Mesothelial cell of epicardium (in vitro differentiated cells): ENCODE results near the gene ORAI2. TPM values are rescaled to one million over a fixed set of nuclear protein-coding genes. Genes with fewer than 3 reads are reported as not detected.

Experiments used
- DNase-seq, 2 experiments: peaks; one replicate each; pipeline ENCODE4 v3.0.0; 2021; ENCODE audit warnings: low spot score in 2 of 2; ENCODE audit not compliant: unreplicated experiment in 2 of 2
- H3K27ac Mint-ChIP-seq: 2 replicates; pipeline ENCODE4 v1.8.0; 2021; ENCODE audit warnings: mixed read lengths
- H3K27me3 Mint-ChIP-seq: 2 replicates; pipeline ENCODE4 v1.8.0; 2021; ENCODE audit warnings: low read depth, mixed read lengths
- H3K36me3 Mint-ChIP-seq: 2 replicates; pipeline ENCODE4 v1.8.0; 2021; ENCODE audit warnings: mixed read lengths
- H3K4me1 Mint-ChIP-seq: 2 replicates; pipeline ENCODE4 v1.8.0; 2021; ENCODE audit warnings: mixed read lengths
- H3K4me3 Mint-ChIP-seq: 2 replicates; pipeline ENCODE4 v1.8.0; 2021; ENCODE audit warnings: mild to moderate bottlenecking, moderate library complexity, mixed read lengths
- H3K9me3 Mint-ChIP-seq: 2 replicates; pipeline ENCODE4 v1.8.0; 2021; ENCODE audit warnings: mixed read lengths
- CTCF ChIP-seq: fragments of 200-600 bp; sonication (generic); IDR thresholded peaks from one replicate; pipeline ENCODE4 v1.5.0; 2021; ENCODE audit warnings: antibody characterized with exemption; ENCODE audit not compliant: unreplicated experiment
- total RNA-seq: library from RNA; stranded (reverse); gene quantifications from 3 replicates; pipeline ENCODE4 v1.2.1, GENCODE V29; 2021

The ORAI2 gene
- total RNA-seq, 1 donor from 2014 or later = 27.9 TPM

- H3K27me3 Mint-ChIP-seq = no peaks in the 10 kb centered on the region
- H3K4me1 Mint-ChIP-seq = peaks cover under 1% of the 10 kb centered on the region
- peaks cover 30% of the 10 kb centered on the region for H3K36me3 Mint-ChIP-seq
- no peak for DNase-seq
- H3K9me3 Mint-ChIP-seq = no peaks in the 10 kb centered on the region
- no peak for TF ChIP-seq CTCF
- no peak overlapping the region for H3K27ac Mint-ChIP-seq
- no peak overlapping the region for H3K4me3 Mint-ChIP-seq
Measured at GRCh38 chr7:102425639-102426267, 7.6 kb upstream of the ORAI2 start.

- no peak for DNase-seq
- H3K4me3 Mint-ChIP-seq = no peak overlapping the region
- no peak for TF ChIP-seq CTCF
- no peaks in the 10 kb centered on the region for H3K27me3 Mint-ChIP-seq
- H3K9me3 Mint-ChIP-seq = no peaks in the 10 kb centered on the region
- peaks cover 26% of the 10 kb centered on the region for H3K36me3 Mint-ChIP-seq
- no peak overlapping the region for H3K27ac Mint-ChIP-seq
- H3K4me1 Mint-ChIP-seq = peaks cover 2% of the 10 kb centered on the region
Measured at GRCh38 chr7:102426268-102427018, 6.9 kb upstream of the ORAI2 start.

- peaks cover 7% of the 10 kb centered on the region for H3K4me1 Mint-ChIP-seq
- H3K9me3 Mint-ChIP-seq = no peaks in the 10 kb centered on the region
- no peaks in the 10 kb centered on the region for H3K27me3 Mint-ChIP-seq
- H3K4me3 Mint-ChIP-seq = no peak overlapping the region
- TF ChIP-seq CTCF = no peak
- no peak for DNase-seq
- peaks cover 24% of the 10 kb centered on the region for H3K36me3 Mint-ChIP-seq
- no peak overlapping the region for H3K27ac Mint-ChIP-seq
Measured at GRCh38 chr7:102427019-102427405, 6.4 kb upstream of the ORAI2 start.

GRCh38 chr7:102429141-102429899 lies 4.1 kb upstream of the ORAI2 start:
- Mint-ChIP-seq H3K36me3 (peaks cover 20% of the 10 kb centered on the region), H3K27ac (peak overlapping the region; percentile 26), H3K9me3 (no peaks in the 10 kb centered on the region), H3K4me1 (peaks cover 17% of the 10 kb centered on the region), H3K27me3 (no peaks in the 10 kb centered on the region), H3K4me3 (no peak overlapping the region)
- DNase-seq = no peak
- TF ChIP-seq CTCF = no peak

- Mint-ChIP-seq H3K27ac (peak overlapping the region; percentile 84), H3K4me1 (peaks cover 22% of the 10 kb centered on the region)
Measured at GRCh38 chr7:102431617-102432298, 1.6 kb upstream of the ORAI2 start.

More at GRCh38 chr7:102431617-102432298, 1.6 kb upstream of the ORAI2 start:
- no peaks in the 10 kb centered on the region for H3K9me3 Mint-ChIP-seq
- no peak for DNase-seq
- H3K36me3 Mint-ChIP-seq = peaks cover 2% of the 10 kb centered on the region
- no peaks in the 10 kb centered on the region for H3K27me3 Mint-ChIP-seq
- peak overlapping the region; percentile 74 for H3K4me3 Mint-ChIP-seq
- no peak for TF ChIP-seq CTCF
